K562 (cell line): ENCODE measurements around the gene CNPY4. TPM values are rescaled to one million over a fixed set of nuclear protein-coding genes. Genes with fewer than 3 reads are reported as not detected.

Experiments used
- DLX4 ChIP-seq: fragments of 250-450 bp; sonication (Bioruptor Pico); IDR thresholded peaks from 2 replicates; pipeline ENCODE4 v1.6.1; 2021; ENCODE audit warnings: mild to moderate bottlenecking
- GATA2 ChIP-seq: sonication (generic); formaldehyde crosslinking; IDR thresholded peaks from 2 replicates; pipeline ENCODE4 v1.4.0; 2020; ENCODE audit warnings: mild to moderate bottlenecking, missing genetic modification reagents
- JUND ChIP-seq, 2 experiments: IDR thresholded peaks; 2 replicates in 1 of 2; 3 replicates in 1 of 2; pipeline ENCODE4 v1.6.1; 2011; ENCODE audit warnings: borderline replicate concordance in 2 of 2, low read depth in 2 of 2, low read length in 2 of 2, improper control_type of control experiment in 1 of 2, missing biosample characterization in 1 of 2, missing genetic modification characterization in 1 of 2, missing genetic modification reagents in 1 of 2
- LARP7 ChIP-seq: fragments of 450-650 bp; IDR thresholded peaks from 2 replicates; pipeline ENCODE4 v1.6.1; 2016
- NFYB ChIP-seq: IDR thresholded peaks from 2 replicates; pipeline ENCODE4 v1.6.1; 2011; ENCODE audit warnings: mild to moderate bottlenecking, moderate library complexity; ENCODE audit not compliant: insufficient read length; ENCODE audit errors: extremely low read depth
- SIN3B ChIP-seq: fragments of 450-650 bp; IDR thresholded peaks from 2 replicates; pipeline ENCODE4 v1.6.1; 2017; ENCODE audit warnings: low read depth, mild to moderate bottlenecking, moderate library complexity
- SIRT6 ChIP-seq: IDR thresholded peaks from one replicate; pipeline ENCODE4 v1.6.1; 2012; ENCODE audit warnings: low read depth, mild to moderate bottlenecking, control low read depth, inconsistent platforms, low read length, moderate library complexity
- SP1 ChIP-seq: sonication (generic); formaldehyde crosslinking; IDR thresholded peaks from 2 replicates; pipeline ENCODE4 v1.8.1; 2022; ENCODE audit warnings: mild to moderate bottlenecking, missing genetic modification reagents
- SREBF2 ChIP-seq: sonication (generic); formaldehyde crosslinking; IDR thresholded peaks from 2 replicates; pipeline ENCODE4 v1.4.0; 2020; ENCODE audit warnings: mild to moderate bottlenecking, missing genetic modification reagents
- TAF15 ChIP-seq: fragments of 200-400 bp; formaldehyde crosslinking; IDR thresholded peaks from 2 replicates; pipeline ENCODE4 v1.6.1; 2017; ENCODE audit warnings: mild to moderate bottlenecking, low read depth, low read length, moderate library complexity
- ZFPM2 ChIP-seq: fragments of 250-450 bp; sonication (Bioruptor Pico); IDR thresholded peaks from 2 replicates; pipeline ENCODE4 v1.5.1; 2022; ENCODE audit warnings: mild to moderate bottlenecking
- ZNF133 ChIP-seq: fragments of 250-450 bp; sonication (Bioruptor Pico); IDR thresholded peaks from 2 replicates; pipeline ENCODE4 v1.4.0; 2020; ENCODE audit warnings: mild to moderate bottlenecking
- ZNF263 ChIP-seq: sonication (generic); formaldehyde crosslinking; IDR thresholded peaks from 2 replicates; pipeline ENCODE4 v1.8.0; 2022; ENCODE audit warnings: mild to moderate bottlenecking, missing genetic modification reagents, borderline replicate concordance
- ZNF655 ChIP-seq: fragments of 250-450 bp; sonication (Bioruptor Pico); IDR thresholded peaks from 2 replicates; pipeline ENCODE4 v1.5.0; 2021
- ZNF707 ChIP-seq: fragments of 250-450 bp; sonication (Bioruptor Pico); conservative IDR thresholded peaks from 2 replicates; pipeline ENCODE4 v1.8.0; 2022; ENCODE audit warnings: inconsistent platforms, mild to moderate bottlenecking, moderate library complexity
- polyA plus RNA-seq, 8 experiments: library from polyadenylated mRNA; depleted of rRNA in 4 of 8; stranded (reverse) in 5 of 8; unstranded in 3 of 8; fragments of >200 nt; fragmentation: Nextera tagmentation in 2 of 8; fragmentation: Illumina TruSeq in 1 of 8; extraction: Ambion mirVana in 2 of 8; extraction: Trizol in 1 of 8; gene quantifications; 2 replicates each; pipeline versions ENCODE4 v1.2.1 to v1.2.3, GENCODE V29; 2011 to 2014; ENCODE audit warnings: inconsistent platforms in 1 of 8, missing spikeins in 1 of 8
- total RNA-seq, 7 experiments: library from RNA; depleted of rRNA in 6 of 7; stranded (reverse); fragments of >200 nt in 6 of 7; fragmentation: Illumina TruSeq in 2 of 7; extraction: Trizol in 2 of 7; gene quantifications; 2 replicates each; pipeline versions ENCODE4 v1.2.1 to v1.2.3, GENCODE V29; 2011 to 2021; ENCODE audit warnings: low replicate concordance in 1 of 7
- TF ChIP-seq, protein P1 (sequence below): fragments of 450-650 bp; IDR thresholded peaks from 2 replicates; pipeline ENCODE4 v1.7.0; 2016; ENCODE audit warnings: borderline replicate concordance
- TF ChIP-seq, protein P2 (sequence below): fragments of 200-800 bp; sonication (Bioruptor generic); IDR thresholded peaks from 2 replicates; pipeline ENCODE4 v1.6.1; 2017; ENCODE audit warnings: missing genetic modification characterization, missing compliant biosample characterization
- TF ChIP-seq, protein P3 (sequence below): fragments of 450-650 bp; IDR thresholded peaks from 2 replicates; pipeline ENCODE4 v1.6.1; 2016; ENCODE audit warnings: mild to moderate bottlenecking

Gene CNPY4
- total and polyA plus RNA-seq, 9 of the 15 experiments (the other 6 are each of a cell fraction or from before 2014, with no cell fraction given), result 1.9 to 11.2 (median 7.0) TPM

DNA sequence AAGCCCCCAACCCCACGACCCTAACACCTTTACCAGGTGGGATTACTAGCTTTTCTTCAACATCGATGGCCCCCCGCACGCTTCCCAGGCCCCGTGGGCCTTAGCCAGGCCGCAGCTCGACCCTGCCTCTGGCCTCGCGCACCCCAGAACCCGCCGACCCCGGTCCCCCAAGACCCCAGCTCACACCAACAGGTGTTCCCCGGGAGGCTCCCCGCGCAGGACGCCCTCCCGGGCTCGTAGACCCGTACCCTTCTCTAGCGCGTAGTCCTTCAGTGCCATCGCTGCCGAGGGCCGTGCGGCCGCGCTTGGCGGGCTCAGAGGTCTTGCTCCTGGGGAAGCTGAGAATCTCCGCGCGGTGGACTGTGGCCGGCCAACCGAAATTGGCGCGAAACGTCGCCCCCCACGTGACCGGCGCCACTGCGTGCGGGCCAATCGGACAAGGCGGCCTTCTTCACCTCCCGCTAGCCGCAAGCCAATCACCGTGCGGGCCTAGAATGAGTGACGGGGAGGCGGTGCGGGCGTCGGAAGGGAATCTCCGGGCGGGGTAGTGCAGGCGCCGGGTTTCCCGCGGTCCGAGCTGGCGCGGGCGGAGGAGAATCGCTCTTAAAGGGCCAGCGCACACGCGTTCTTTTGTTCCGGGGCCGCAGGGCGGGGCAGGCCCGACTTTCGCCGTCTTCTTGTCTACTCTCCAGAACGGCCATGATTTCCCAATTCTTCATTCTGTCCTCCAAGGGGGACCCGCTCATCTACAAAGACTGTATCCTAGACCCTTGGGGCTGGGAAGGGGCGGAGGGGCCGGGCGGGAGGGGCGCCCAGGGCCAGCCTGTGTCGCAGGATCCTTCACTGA lies 18.2 kb upstream of the CNPY4 start, which contains the start of the genes AP4M1 and MCM7 (continued):
- TF ChIP-seq TAF15 (no peak), NFYB (peak; percentile 96), ZNF133 (CRISPR knock-in tag) (no peak), LARP7 (0 out of 2 replicates have a peak, but pooled peaks have one; percentile 12), ZNF655 (no peak), SREBF2 (peak; percentile 84; the same call in 1 of the 2 replicates), SP1 (peak; percentile 86), DLX4 (CRISPR knock-in tag) (no peak), SIRT6 (no peak), JUND (IDR thresholded peaks at IDR 0.05; ENCODE audit: borderline replicate concordance, low read depth, low read length) (peak; percentile 49; the same call in 1 of the 2 replicates), JUND (tag; IDR thresholded peaks at IDR 0.05; ENCODE audit: borderline replicate concordance, low read depth, low read length) (no peak; the same call in 2 of the 3 replicates), SIN3B (peak; percentile 61), ZNF263 (CRISPR knock-in tag) (peak; percentile 16; the same call in 1 of the 2 replicates), ZFPM2 (no peak), ZNF707 (CRISPR knock-in tag) (no peak), GATA2 (CRISPR knock-in tag) (no peak)
- TF ChIP-seq, protein P1, sequence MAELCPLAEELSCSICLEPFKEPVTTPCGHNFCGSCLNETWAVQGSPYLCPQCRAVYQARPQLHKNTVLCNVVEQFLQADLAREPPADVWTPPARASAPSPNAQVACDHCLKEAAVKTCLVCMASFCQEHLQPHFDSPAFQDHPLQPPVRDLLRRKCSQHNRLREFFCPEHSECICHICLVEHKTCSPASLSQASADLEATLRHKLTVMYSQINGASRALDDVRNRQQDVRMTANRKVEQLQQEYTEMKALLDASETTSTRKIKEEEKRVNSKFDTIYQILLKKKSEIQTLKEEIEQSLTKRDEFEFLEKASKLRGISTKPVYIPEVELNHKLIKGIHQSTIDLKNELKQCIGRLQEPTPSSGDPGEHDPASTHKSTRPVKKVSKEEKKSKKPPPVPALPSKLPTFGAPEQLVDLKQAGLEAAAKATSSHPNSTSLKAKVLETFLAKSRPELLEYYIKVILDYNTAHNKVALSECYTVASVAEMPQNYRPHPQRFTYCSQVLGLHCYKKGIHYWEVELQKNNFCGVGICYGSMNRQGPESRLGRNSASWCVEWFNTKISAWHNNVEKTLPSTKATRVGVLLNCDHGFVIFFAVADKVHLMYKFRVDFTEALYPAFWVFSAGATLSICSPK, result no peak; the same call in 1 of the 2 replicates
- TF ChIP-seq, protein P2, sequence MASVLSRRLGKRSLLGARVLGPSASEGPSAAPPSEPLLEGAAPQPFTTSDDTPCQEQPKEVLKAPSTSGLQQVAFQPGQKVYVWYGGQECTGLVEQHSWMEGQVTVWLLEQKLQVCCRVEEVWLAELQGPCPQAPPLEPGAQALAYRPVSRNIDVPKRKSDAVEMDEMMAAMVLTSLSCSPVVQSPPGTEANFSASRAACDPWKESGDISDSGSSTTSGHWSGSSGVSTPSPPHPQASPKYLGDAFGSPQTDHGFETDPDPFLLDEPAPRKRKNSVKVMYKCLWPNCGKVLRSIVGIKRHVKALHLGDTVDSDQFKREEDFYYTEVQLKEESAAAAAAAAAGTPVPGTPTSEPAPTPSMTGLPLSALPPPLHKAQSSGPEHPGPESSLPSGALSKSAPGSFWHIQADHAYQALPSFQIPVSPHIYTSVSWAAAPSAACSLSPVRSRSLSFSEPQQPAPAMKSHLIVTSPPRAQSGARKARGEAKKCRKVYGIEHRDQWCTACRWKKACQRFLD (CRISPR knock-in tag), result peak; percentile 85
- TF ChIP-seq, protein P3, sequence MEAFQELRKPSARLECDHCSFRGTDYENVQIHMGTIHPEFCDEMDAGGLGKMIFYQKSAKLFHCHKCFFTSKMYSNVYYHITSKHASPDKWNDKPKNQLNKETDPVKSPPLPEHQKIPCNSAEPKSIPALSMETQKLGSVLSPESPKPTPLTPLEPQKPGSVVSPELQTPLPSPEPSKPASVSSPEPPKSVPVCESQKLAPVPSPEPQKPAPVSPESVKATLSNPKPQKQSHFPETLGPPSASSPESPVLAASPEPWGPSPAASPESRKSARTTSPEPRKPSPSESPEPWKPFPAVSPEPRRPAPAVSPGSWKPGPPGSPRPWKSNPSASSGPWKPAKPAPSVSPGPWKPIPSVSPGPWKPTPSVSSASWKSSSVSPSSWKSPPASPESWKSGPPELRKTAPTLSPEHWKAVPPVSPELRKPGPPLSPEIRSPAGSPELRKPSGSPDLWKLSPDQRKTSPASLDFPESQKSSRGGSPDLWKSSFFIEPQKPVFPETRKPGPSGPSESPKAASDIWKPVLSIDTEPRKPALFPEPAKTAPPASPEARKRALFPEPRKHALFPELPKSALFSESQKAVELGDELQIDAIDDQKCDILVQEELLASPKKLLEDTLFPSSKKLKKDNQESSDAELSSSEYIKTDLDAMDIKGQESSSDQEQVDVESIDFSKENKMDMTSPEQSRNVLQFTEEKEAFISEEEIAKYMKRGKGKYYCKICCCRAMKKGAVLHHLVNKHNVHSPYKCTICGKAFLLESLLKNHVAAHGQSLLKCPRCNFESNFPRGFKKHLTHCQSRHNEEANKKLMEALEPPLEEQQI, result no peak
